Left lung (tissue), 10 donors: Measurements from ENCODE around the gene CHD9. TPM values are rescaled to one million over a fixed set of nuclear protein-coding genes. Genes with fewer than 3 reads are reported as not detected.

Source experiments
- ATAC-seq: fragments of 200-7000 bp; cut with Tn5 transposase; one replicate; pipeline ENCODE4 v1.9.1; 2020; ENCODE audit warnings: moderate library complexity
- DNase-seq, 4 donors: peaks; one replicate each; pipeline ENCODE4 v3.0.0-alpha.2; 2013 to 2020
- H3K27ac ChIP-seq, 2 donors: fragments of 200-600 bp; sonication (generic) in 1 of 2; one replicate each; pipeline versions ENCODE4 v1.5.0 to v1.8.0; 2020 to 2021
- H3K27me3 ChIP-seq, 2 donors: fragments of 200-600 bp; sonication (generic) in 1 of 2; one replicate each; pipeline versions ENCODE4 v1.5.0 to v1.8.0; 2020 to 2021
- H3K36me3 ChIP-seq, 2 donors: fragments of 200-600 bp; sonication (generic) in 1 of 2; one replicate each; pipeline versions ENCODE4 v1.5.0 to v1.8.0; 2020 to 2021
- H3K4me1 ChIP-seq, 2 donors: fragments of 200-600 bp; one replicate each; pipeline ENCODE4 v1.8.0; 2021
- H3K4me3 ChIP-seq, 2 donors: fragments of 200-600 bp; sonication (generic) in 1 of 2; one replicate each; pipeline versions ENCODE4 v1.5.0 to v1.8.0; 2020 to 2021; ENCODE audit warnings: mild to moderate bottlenecking in 1 of 2
- H3K9me3 ChIP-seq, 2 donors: fragments of 200-600 bp; sonication (generic) in 1 of 2; one replicate each; pipeline versions ENCODE4 v1.5.0 to v1.8.0; 2020 to 2021
- CTCF ChIP-seq, 2 donors: fragments of 200-600 bp; sonication (generic) in 1 of 2; IDR thresholded peaks; one replicate each; pipeline versions ENCODE4 v1.5.0 to v1.8.0; 2021; ENCODE audit warnings: antibody characterized with exemption in 2 of 2
- intact Hi-C, 2 donors: fragments of 100-400 bp; cut with DNase I; formaldehyde crosslinking; loops; one replicate each; pipeline versions ENCODE4 v1.11.2 to v1.14.2; 2022
- polyA plus RNA-seq, 6 donors: library from polyadenylated mRNA; unstranded; fragments of 120-200 nt; gene quantifications; one replicate each; pipeline ENCODE4 v1.2.1, GENCODE V29; 2013; ENCODE audit not compliant: insufficient read length in 6 of 6
- total RNA-seq, 2 donors: library from RNA; stranded (reverse); fragmentation: NEBNext Ultra II Directional; extraction: Animal tissue kit (Norgen Biotek cat#: 25700); gene quantifications; one replicate each; pipeline ENCODE4 v1.2.1, GENCODE V29; 2021
- donor health status: DM: no; HTN: yes; CAD: no.
- donor health status: DM: no; HTN: no; CAD: no.

CHD9 gene
- total and polyA plus RNA-seq, 8 donors, result 65.6 to 88.0 (median 74.0) TPM

DNA sequence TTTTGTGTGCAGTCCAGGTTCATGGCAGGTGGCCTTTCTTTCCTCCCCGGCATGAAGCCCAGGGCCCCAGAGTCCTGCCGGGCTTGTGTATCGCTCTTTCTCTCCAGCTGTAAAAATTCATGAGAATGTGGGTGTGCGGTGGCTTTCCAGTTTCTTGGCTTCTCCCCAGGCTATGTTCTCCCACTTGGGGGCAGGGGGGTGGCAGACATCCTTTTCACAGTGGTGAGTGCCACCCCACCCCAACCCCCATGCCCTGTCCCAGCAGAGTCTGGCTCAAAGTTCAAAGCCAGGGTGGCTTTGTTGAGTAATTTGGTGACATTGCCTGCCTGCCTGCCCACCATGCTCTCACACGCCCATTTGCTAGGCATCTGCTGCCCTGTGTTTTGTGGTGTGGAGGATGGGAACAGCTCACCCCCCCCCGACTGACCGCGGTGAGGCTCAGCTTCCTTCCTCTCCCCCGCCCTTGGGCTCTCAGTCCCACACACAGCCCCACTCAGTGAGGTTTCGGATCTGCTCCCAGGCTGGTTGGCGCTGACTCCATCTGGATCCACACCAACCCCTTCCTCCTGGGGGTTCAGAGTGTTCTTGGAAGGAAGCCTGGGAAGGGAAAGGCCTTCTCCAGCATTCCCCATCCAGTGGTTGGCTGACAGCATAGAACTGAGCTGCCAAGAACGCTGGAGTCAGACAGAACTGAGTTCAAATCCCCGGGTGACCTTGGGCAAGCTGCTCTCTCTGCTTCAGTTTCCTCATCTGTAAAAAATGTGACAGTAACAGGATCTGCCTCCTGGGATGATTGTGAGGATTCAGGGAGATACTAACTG lies 36.0 kb downstream of the CHD9 start:
- DNase-seq (peak; percentile 89 to 96 (median 92)), ATAC-seq (peak; percentile 74)
- peaks cover 53 to 83% of the 10 kb centered on the region in 2 donors for H3K4me1 ChIP-seq
- no peak for TF ChIP-seq CTCF (IDR thresholded peaks at IDR 0.05)
- H3K27me3 ChIP-seq, result no peaks in the 10 kb centered on the region
- H3K27ac ChIP-seq, result peak overlapping the region; percentile 82
- H3K36me3 ChIP-seq, result no peaks in the 10 kb centered on the region
- intact Hi-C loops, result no loop called here
- no peaks in the 10 kb centered on the region for H3K9me3 ChIP-seq
- H3K4me3 ChIP-seq, result no peak overlapping the region

- Histone ChIP-seq H3K36me3 (no peaks in the 10 kb centered on the region), H3K4me1 (peaks cover 45 to 76% of the 10 kb centered on the region in 2 donors), H3K27ac (peak overlapping the region; percentile 82), H3K9me3 (no peaks in the 10 kb centered on the region), H3K27me3 (no peaks in the 10 kb centered on the region), H3K4me3 (no peak overlapping the region)
- intact Hi-C loops, result no loop called here
- ATAC-seq (peak; percentile 39), DNase-seq (peak in 2 of 4 donors; percentile 65 to 87)
- no peak for TF ChIP-seq CTCF (IDR thresholded peaks at IDR 0.05)
Observed at GRCh38 chr16:53091466-53092211, 36.8 kb downstream of the CHD9 start.

GRCh38 chr16:53092284-53092683 lies 37.5 kb downstream of the CHD9 start:
- no peak for DNase-seq
- Histone ChIP-seq H3K36me3 (no peaks in the 10 kb centered on the region), H3K27me3 (no peaks in the 10 kb centered on the region), H3K4me3 (no peak overlapping the region), H3K9me3 (no peaks in the 10 kb centered on the region), H3K4me1 (peaks cover 38 to 76% of the 10 kb centered on the region in 2 donors), H3K27ac (peak overlapping the region; percentile 82)
- TF ChIP-seq CTCF (IDR thresholded peaks at IDR 0.05), result no peak
- intact Hi-C loops, result no loop called here
- ATAC-seq, result no peak

DNA sequence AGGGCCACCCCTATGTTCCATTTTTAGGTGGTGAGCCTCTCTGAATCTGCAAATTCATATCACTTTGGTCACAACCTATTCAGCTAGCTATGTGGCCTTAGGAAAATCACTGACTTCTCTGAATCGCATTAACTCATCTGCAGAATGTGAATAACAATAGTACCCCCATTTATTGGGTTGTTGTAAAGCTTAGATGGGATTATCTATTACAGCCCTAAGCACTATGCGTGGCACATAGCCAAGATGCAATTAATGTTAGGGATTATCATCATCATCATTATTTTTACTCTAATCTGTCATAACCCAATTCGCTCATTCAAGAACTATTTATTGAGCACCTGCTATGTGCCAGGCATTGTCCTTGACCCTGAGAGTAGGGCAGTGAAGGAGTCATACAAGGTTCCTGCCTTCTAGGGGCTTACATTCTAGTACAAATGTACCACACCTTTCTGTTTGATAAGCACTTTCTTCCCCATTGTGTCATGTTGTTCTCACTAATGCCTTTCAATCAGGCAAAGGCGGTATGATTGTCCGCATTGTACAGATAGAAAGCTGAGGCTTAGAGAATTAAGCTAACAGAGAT lies 38.5 kb downstream of the CHD9 start:
- Histone ChIP-seq H3K4me1 (peaks cover 37 to 82% of the 10 kb centered on the region in 2 donors), H3K27ac (peak overlapping the region; percentile 82 to 88), H3K27me3 (no peaks in the 10 kb centered on the region), H3K4me3 (no peak overlapping the region), H3K36me3 (no peaks in the 10 kb centered on the region), H3K9me3 (no peaks in the 10 kb centered on the region)
- ATAC-seq (no peak), DNase-seq (no peak)
- intact Hi-C loops, result no loop called here
- TF ChIP-seq CTCF (IDR thresholded peaks at IDR 0.05), result no peak
